Activated CD8-positive, alpha-beta memory T cell treated with anti-CD3 and anti-CD28 coated beads, Interleukin-2, amount 50 U/mL, for 1 hour (primary cell): ENCODE measurements around the gene FAM120B.
"Not testable (repeated sequence)": the region's sequence is repeated elsewhere in the genome, so short reads cannot be mapped to it uniquely, and the experiment has no call there.

Source experiments
- DNase-seq: peaks from one replicate; pipeline ENCODE4 v3.0.0-alpha.2; 2020; ENCODE audit errors: extremely low read depth

The FAM120B gene

GRCh38 chr6:170383466-170384035 lies 77.0 kb downstream of the FAM120B start:
- no peak for DNase-seq

- no peak for DNase-seq
Observed at GRCh38 chr6:170385506-170385905, 78.9 kb downstream of the FAM120B start.

GRCh38 chr6:170388113-170388512 lies 81.6 kb downstream of the FAM120B start:
- DNase-seq, result no peak

GRCh38 chr6:170393033-170393432 lies 86.5 kb downstream of the FAM120B start:
- DNase-seq, result no peak

- no peak for DNase-seq
Observed at GRCh38 chr6:170393807-170394399, 87.3 kb downstream of the FAM120B start.

- no peak for DNase-seq
Observed at GRCh38 chr6:170394980-170395379, 88.4 kb downstream of the FAM120B start.

GRCh38 chr6:170398743-170399369 lies 92.3 kb downstream of the FAM120B start:
- DNase-seq, result not testable (repeated sequence)

- not testable (repeated sequence) for DNase-seq
Observed at GRCh38 chr6:170399955-170400558, 93.5 kb downstream of the FAM120B start.

GRCh38 chr6:170402318-170403040 lies 95.9 kb downstream of the FAM120B start:
- DNase-seq, result no peak

GRCh38 chr6:170403451-170403850 lies 96.9 kb downstream of the FAM120B start:
- DNase-seq, result no peak

- no peak for DNase-seq
Observed at GRCh38 chr6:170404036-170404435, 97.5 kb downstream of the FAM120B start.

GRCh38 chr6:170404697-170405096 lies 98.1 kb downstream of the FAM120B start:
- DNase-seq, result no peak

GRCh38 chr6:170405311-170405975 lies 98.9 kb downstream of the FAM120B start:
- no peak for DNase-seq

- DNase-seq, result no peak
Observed at GRCh38 chr6:170407200-170407599, 100.6 kb downstream of the FAM120B start.

GRCh38 chr6:170407932-170408331 lies 101.4 kb downstream of the FAM120B start:
- DNase-seq, result no peak

- DNase-seq, result not testable (repeated sequence)
Observed at GRCh38 chr6:170409746-170410145, 103.2 kb downstream of the FAM120B start.

GRCh38 chr6:170410241-170410640 lies 103.7 kb downstream of the FAM120B start:
- DNase-seq, result no peak

- DNase-seq, result no peak
Observed at GRCh38 chr6:170415318-170415717, 108.8 kb downstream of the FAM120B start.

- no peak for DNase-seq
Observed at GRCh38 chr6:170416303-170416702, 109.7 kb downstream of the FAM120B start.

- DNase-seq, result no peak
Observed at GRCh38 chr6:170416959-170417606, 110.5 kb downstream of the FAM120B start.

GRCh38 chr6:170417881-170418280 lies 111.3 kb downstream of the FAM120B start:
- DNase-seq, result no peak
